HK-2 (cell line): ENCODE results near the gene MCOLN2.

Source experiments
- DNase-seq: peaks from one replicate; pipeline ENCODE4 v3.0.0-alpha.2; 2018; ENCODE audit not compliant: unreplicated experiment

MCOLN2 gene

GRCh38 chr1:84985365-84985764, 11.5 kb downstream of the MCOLN2 start:
- DNase-seq, result no peak

GRCh38 chr1:84982395-84982794, 14.5 kb downstream of the MCOLN2 start:
- no peak for DNase-seq

- DNase-seq, result no peak
These were observed 21.9 kb downstream of the MCOLN2 start for GRCh38 chr1:84975035-84975434.

GRCh38 chr1:84973498-84974334, 23.2 kb downstream of the MCOLN2 start:
- no peak for DNase-seq

- DNase-seq, result no peak
These were observed 24.4 kb downstream of the MCOLN2 start for GRCh38 chr1:84972377-84972987.

- DNase-seq, result no peak
These were observed 25.0 kb downstream of the MCOLN2 start for GRCh38 chr1:84971957-84972356.

GRCh38 chr1:84969489-84970250, 27.2 kb downstream of the MCOLN2 start:
- no peak for DNase-seq

- no peak for DNase-seq
These were observed 28.0 kb downstream of the MCOLN2 start for GRCh38 chr1:84968865-84969264.

GRCh38 chr1:84968101-84968500, 28.8 kb downstream of the MCOLN2 start:
- no peak for DNase-seq

- DNase-seq, result no peak
These were observed 29.2 kb downstream of the MCOLN2 start for GRCh38 chr1:84967666-84968065.

GRCh38 chr1:84963021-84963420, 33.9 kb downstream of the MCOLN2 start:
- DNase-seq, result no peak

- no peak for DNase-seq
These were observed 35.6 kb downstream of the MCOLN2 start for GRCh38 chr1:84961316-84961715.

- no peak for DNase-seq
These were observed 36.5 kb downstream of the MCOLN2 start for GRCh38 chr1:84960371-84960770.

GRCh38 chr1:84959294-84959693, 37.6 kb downstream of the MCOLN2 start:
- no peak for DNase-seq

GRCh38 chr1:84957966-84958365, 38.9 kb downstream of the MCOLN2 start:
- DNase-seq, result no peak

- no peak for DNase-seq
These were observed 40.3 kb downstream of the MCOLN2 start for GRCh38 chr1:84956655-84957054.

- no peak for DNase-seq
These were observed 40.8 kb downstream of the MCOLN2 start for GRCh38 chr1:84956097-84956496.

GRCh38 chr1:84949664-84950063, 47.2 kb downstream of the MCOLN2 start:
- no peak for DNase-seq

GRCh38 chr1:84947536-84948410, 49.1 kb downstream of the MCOLN2 start:
- no peak for DNase-seq

GRCh38 chr1:84946631-84947030, 50.3 kb downstream of the MCOLN2 start:
- DNase-seq, result no peak

- DNase-seq, result peak; percentile 44
These were observed 52.0 kb downstream of the MCOLN2 start for GRCh38 chr1:84944767-84945486.
